ENCODE measurements around the gene ZNF423.

Gene ZNF423

DNA sequence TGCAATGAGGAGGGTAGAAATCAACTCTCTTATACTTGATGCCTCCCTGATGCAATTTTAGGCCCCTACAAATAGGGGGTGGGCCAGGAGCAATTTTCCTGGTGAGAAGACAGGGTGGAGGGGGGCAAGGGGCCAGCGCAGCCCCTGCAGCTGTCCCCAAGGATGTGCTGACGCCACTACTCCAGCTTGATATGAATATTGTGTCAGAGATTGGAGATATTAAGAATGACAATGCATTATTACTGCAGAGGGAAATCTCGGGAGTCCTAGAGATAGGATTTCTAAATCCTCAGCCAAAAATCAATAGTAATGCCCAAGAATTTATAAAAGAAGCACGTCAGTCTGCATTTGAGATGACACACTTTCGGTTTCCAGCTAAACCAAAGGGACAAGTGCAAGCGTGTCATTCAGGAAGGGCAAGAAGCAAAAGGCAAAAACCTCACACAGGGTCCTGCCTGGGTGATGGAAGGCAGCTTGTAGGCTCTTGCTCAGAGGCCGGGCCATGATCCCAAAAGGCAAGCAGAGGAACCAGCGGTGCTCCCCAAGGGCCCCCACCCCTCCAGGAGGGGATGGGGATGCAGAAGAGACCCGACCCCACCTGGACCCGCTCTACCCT, 303.5 kb downstream of the ZNF423 start:
- DNase-seq (ENCODE audit: low read depth): no peak

DNA sequence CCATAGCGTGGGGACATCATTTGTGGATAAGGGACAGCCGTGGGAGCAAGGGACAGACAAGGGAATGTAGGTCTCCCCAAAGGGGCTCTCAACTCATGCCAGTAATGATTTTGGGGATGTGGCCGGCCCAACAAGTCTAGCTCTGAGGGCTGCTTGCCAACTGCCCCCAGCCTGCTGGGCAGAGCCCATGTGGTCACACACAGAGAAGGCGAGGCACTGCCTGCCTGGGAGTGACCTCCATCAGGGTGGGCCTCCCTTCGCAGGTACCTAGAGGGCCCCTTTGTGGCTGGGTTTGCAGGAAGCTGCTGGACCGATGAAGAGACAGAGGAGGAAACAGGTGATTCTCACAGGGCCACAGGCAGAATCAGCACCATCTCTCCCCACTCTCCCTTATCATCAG, 305.2 kb downstream of the ZNF423 start:
- no peak for DNase-seq (ENCODE audit: low read depth)

DNA sequence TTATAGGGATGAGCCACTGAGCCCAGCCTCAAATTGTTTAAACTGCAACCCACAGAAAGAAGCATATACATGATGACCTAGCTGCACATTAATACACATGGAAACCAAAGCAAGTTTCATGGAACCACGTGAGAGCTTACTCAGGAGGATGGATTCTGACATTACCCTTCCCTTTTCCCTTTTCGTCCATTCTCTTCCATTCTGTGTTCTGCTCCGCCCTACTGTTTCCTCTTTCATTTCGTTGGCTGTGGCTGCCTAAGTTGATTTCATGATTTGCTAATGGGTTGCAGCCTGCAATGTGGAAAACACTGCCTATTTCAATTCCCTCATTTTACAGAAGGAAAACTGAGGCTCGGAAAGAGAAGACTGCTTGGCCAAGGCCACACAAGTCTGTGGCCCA, 305.8 kb downstream of the ZNF423 start:
- no peak for DNase-seq (ENCODE audit: low read depth)

DNA sequence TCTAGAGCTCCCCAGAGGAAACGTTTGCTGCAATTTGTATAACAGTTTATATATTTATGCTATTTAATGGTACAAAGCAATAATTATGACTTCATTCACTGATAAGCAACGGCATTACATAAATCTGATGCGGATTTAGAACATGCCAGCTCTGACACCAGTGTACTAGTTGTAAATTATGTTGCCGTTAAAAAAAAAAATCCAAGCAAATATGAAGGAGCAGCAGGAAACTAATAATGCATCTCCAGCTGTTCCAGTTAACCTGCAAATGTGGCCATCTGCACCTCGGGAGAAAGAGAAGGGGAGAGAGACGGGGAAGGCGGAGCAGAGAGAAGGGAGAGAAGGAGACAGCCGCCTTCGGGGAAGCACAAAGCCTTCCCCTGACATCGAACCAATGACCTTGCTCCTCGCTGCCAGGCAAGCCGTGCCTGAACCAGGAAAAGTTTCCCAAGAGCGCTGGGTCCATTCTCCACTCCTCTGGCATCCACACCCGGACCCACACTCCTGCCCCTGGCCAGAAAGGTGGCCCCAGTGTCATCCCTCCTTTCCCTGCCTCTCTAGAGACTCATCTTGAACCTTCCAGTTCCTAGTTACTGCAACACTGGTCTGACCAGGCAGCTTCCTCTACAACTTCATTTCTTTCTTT, 307.5 kb downstream of the ZNF423 start:
- no peak for DNase-seq (ENCODE audit: low read depth)

DNA sequence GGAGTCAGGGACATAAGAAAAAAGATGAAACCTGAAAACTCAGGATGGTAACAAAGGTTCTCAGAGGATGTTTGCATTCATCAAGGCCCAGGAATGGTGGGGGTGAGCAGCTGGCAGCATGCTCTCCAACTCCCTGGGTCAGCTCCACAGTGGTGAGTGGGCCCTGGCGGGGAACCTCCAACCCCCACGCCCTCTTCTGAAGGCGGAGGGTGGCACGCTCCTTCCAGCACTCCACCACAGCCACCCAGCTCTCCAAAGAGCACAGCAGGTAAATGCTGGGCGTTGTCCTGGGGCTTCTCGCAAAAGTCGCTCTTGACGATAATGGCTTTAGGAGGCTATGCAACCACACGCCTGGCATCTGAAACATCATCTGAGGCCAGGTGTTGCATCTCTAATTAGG, 308.5 kb downstream of the ZNF423 start:
- no peak for DNase-seq (ENCODE audit: low read depth)

DNA sequence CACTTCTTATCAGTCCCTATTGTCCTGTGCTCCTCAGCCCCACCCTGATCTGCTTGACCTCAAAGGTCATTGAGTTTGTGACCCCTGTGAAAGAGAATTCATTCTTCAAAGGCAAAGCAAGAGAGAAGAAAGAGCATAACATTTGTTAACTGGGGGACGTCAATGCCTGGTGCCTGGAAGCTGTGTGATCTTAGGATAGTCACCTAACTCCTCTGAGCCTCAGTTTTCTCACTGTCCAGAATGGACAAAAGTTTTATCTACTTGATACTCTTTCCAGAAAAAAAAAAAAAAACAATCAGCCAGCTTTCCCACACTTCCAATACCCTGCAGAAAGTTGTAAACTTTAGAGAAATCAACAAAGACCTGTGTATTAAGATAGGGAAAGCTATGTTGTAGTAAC, 309.2 kb downstream of the ZNF423 start:
- DNase-seq (ENCODE audit: low read depth): no peak

DNA sequence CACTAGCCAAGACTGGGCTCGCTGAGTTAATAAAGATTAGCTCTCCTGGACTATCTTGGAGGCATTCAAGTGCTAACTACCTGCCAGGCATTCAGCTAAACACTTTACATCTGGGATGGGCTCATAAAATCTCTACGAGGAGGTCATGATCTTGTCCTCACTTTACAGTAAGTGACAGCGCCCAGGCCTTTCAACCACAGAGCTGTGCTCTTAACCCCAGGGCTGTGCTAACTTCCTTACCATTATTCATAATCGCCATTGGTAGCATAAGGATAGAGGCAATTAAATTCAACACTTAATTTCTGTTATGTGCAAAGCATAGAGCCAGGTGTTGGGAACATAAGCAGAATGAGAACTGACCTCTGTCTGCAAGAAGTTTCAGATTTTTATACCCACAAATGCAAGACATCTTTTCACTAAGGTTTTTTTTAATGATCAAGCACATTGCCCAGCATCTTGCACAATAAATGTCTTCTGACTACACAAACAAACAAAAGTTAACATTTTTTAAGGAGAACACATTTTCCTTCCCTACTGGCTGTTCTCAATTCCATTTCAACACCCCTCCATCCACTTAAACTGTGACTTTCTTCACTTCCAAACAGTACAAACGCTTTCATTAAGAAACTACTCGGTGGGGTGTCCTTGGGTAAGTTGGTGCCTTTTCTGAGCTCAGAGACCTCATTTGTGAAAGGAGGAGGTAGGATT, 310.0 kb downstream of the ZNF423 start:
- no peak for DNase-seq (ENCODE audit: low read depth)

DNA sequence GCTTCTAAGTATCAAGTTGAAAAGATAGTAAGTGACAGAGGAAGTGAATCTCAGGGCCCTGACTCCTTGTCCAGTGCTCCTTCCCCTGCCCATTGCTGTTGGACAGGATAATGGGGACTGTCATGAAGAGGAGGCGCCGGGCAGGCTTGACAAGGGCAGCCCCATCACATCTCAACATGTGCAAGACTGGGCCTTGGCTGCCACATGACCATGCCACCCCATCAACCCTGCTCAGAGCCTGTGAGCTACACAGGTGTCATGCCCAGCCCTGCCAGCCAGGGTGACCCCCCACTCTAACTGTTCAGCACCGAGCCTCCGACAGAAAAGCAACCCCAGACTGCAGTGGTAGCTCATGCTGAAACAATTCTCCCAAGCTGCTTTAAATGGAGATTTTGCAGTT, 310.7 kb downstream of the ZNF423 start:
- no peak for DNase-seq (ENCODE audit: low read depth)

DNA sequence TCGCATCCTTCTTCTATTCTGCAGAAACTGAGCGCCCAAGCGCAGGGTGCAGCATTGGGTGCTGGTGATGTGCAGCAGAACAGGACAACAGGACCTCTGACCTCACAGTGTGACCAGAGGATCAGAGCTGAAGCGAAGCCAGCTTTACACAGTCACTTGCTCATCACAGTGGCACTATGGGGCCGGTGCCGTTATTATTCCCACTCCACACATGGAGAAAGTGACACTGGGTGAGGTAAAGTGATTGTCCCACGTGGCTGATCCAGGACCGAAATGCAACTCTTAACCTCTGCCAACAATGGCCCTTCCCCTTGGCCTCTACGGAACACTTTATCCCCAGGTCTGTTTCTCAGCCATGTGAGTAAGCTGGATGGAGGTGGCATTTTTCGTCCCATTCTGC, 311.1 kb downstream of the ZNF423 start:
- DNase-seq (ENCODE audit: low read depth): no peak

DNA sequence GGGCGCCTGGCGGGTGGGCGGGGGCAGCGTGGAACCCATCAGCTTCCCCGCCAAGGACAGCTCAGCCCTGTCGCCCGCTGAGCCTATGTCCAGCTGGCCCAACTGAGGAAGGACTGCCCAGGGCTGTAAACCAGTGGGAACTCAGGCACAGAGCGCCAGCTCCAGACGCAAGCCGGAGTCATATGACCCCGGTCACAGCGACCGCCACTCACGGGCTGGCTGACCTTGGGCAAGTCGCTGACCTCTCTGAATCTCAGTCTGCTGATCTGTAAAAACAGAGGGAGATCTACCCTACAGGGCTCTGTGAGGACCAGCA, 312.3 kb downstream of the ZNF423 start:
- no peak for DNase-seq (ENCODE audit: low read depth)

DNA sequence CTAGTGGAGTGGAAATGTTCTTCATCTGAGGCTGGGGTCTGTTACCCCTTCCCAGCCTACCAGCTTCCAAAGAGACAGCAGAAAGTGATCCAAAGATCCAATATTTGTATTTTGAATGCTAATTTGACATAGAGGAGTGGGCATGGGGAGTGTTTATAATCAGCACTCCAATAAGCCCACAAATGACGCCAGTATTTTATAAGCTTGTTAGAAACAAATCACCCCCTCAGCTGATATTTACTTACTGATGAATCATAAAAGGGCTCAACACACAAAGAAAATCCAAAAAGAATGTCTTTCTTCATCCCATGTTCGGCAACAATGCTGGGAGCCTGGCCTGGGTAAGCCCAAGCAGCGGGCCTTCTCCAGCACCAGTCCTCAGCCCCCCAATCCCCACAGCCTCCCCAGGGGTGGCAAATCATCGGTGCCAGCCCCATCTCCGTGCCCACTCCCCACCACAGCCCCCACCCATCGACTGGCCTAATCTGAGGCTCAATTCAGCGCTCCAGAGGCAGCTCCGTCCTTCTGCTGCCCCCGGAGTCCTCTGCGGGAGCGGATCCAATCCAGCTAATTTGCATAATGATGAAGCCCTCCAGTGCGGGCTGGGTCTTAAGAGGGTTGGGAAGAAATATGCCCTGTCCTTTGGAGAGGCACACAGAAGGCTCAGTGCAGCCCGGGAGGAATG, 312.8 kb downstream of the ZNF423 start:
- DNase-seq (ENCODE audit: low read depth): no peak

DNA sequence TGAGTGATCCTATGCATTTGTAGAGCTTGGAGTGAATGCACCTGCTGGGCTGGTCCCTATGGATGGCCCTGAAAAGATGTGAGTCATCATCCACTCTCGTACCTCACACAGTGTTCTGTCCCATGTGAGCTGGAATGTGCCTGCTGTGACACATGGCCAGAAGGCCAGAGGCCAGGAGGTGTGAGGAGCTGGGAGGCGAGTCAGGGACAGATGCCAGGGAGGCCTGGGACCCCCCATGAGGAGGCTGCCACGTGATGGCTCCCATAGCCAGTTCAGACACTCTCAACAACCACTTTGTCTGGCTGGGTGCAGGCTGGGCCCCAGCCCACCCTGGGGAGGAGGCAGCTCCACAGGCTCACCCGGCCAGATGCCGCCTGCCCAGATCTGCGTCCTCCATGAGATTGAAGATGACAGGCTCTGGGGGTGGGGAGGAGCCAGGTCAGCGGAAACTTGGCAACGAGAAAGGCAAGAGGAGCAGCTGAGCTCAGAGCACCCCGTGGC, 313.5 kb downstream of the ZNF423 start:
- no peak for DNase-seq (ENCODE audit: low read depth)

DNA sequence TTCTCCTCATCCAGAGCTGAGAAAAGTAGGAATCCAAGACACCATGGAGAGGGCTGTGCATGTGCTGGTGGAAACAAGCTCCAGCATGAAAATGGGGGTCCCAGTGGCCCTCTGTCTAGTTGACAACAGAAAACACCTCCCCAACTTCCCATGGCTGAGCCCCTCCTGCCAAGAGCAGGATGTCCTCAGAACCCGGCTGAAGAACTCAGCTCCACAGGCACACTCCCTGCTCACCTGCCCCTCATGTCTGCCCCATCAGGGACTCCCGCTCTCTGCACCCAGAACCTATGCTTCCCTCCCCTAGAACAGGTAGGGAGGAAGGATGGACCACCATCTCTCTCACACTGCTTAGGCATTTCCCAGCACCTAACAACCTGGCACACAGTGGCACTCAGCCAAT, 315.1 kb downstream of the ZNF423 start:
- DNase-seq (ENCODE audit: low read depth): no peak

DNA sequence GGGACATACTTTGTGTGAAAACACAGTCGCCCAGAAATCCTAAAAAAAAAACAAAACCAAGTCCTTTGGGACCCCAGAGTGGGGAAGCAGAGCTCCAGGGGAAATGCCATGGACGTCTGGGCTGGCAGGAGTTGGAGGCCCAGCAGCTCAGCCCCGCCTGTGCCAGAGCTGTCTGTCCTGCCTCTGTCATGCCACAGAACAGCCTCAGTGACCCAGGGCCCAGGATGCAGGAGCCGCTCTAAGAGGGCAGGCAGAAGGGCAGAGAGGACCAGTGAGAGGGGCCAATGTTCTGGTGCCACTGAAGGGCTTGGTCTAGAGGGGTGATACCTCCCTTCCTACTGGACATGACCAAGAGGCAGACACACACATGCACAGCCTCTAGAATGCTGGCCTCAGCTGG, 316.2 kb downstream of the ZNF423 start:
- DNase-seq (ENCODE audit: low read depth): no peak

DNA sequence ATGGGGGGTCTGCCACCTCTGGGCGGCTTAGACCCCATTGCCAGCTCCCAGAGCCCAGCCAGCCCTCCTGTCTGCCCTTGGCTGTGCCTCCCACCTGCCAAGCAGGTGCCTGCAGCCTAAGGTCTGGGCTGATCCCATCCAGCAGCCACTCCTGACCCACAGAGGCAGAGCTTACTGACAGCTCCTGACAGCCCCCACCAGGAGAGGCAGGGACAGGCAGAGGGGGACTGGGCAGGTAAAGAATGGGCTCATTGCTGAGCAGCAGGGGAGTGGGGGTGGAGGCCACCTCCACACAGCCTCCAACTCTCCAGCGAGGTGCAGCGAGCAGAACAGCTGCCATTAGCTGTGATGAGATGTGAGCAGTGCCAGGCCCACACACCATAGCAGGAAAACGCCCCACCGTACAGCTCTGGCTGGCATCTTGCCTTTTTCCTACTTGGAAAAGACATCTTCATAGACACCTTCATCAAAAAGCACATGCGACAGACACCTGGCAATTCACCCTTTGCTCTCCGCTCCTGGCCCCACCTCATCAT, 317.9 kb downstream of the ZNF423 start:
- no peak for DNase-seq (ENCODE audit: low read depth)

DNA sequence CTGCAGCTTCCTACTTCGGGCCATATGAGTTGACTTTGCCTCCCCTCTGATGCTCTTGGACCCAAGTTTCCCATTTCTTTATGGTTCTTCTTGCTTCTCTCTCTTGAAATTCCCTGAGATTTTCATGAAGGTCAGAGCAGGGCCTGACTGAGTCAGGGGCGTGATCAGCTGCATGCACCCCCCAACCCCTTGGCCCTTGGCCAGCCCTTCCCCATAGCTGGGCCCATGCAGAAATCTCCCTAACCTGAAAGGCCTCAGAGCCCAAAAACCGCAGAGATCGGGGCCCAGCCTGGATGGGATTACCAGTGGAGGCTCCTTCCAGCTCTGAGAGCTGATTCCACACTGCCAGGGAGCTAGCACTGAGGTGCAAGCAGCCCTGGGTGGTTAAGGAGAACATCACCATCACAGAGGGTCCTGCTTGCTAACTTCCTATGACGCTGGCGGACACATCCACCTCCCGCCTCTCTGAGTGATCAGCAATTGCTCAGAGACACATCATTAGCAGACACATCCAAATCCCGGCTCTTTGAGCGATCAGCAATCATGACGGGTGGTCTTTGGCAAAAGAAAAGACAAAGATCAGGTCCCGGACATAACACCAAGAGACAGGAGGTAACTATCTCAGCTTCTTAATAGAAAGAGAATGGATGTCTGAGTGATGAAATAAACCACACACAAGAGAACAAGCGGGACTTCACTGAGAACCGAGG, 320.9 kb downstream of the ZNF423 start:
- no peak for DNase-seq (ENCODE audit: low read depth)

DNA sequence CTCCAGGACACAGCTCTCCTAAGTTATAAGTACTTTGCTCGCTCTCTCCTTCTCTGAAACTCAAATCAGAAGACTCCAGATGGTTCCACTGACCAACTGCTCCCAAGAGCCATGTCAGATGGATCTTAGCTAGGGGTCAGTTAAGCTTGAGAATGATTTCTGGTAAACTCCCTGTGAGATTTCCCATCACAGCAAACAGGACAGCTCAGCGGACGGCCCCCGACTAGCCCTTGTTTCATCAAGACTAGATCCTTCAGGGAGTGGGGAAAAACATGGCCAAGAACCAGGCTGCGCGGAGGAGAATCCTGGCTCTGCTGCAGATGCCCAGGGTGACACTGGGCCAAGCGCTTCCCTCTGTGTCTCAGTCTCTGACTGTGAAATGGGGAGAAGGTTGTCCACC, 322.5 kb downstream of the ZNF423 start:
- DNase-seq (ENCODE audit: low read depth): no peak

DNA sequence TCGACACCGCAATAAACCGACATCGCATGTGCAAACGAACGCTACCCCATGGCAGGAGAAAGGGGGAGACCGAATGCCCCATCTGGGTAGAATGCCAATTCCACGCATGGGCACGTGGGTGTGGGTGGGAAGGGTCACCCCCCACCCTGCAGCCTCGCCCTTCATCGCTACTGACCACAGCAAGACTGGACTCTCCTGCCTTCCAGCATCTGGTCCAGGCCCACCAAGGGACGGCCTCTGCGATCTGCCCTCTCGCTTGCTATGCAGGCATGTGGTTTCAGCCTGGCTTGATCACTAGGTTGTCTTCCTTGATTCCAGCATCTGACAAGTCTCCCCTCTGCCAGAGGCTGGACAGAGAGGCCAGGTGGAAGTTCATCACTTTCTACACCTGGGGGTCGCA, 323.0 kb downstream of the ZNF423 start:
- DNase-seq (ENCODE audit: low read depth): no peak

DNA sequence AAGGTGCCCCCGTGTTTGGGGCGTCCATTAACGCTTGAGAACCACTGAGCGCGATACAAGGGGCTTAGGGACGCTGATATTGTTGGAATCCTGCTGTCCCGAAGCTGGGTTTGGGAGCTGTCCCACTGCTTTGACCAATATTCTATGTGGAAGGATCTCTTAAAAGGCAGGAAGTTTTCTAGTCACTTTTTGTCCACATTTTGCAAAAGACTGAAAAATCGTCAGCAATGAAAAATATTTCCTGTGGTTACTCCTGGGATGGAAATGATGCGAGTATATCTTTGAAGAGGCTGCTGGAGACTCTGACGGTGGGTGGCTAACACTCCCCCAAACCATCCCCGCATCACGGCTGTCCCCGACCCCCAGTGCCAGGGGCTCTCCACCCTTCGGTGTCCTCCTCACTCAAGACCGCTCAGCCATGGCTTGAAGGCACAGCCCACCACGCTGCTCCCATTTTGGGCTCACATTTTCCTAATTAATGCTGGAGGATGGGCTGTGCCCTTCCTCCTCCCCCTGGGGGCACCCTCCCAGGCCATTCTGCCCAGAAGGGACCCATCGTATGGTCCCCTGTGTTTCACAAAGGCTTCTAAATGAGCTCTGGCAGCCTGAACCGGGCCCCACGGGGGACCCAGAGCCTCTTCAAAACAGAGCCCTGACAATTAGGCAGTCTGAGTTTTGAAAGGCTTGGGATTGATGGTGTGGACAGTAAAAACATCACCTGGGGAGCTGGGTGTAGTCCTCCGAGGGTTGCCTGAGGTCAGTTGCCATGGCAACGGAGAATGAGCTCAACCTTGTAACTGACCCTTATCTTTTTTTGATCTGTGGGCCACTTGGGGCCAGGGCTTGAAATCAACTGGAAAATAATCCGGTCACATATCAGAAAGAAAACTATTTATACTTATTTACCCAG, 323.7 kb downstream of the ZNF423 start:
- DNase-seq (ENCODE audit: low read depth): no peak

DNA sequence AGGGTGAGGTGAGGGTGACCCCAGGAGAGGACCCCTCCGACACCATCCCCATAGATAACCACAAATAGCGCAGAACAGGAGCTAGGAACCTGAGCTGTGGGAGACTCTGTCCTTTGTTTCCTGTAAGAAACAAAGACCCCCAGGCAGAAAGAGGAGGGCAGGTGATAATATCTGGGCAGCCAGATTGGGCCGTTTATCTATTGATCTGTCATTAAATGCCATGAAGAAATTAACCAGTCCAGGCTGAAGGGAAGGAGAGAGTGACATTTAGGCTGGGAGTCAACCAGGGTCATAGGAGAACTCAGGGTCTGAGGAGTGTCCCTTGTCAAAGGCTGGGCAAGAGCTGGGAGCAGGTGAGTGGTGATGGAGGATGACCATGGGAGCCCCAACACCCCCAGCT, 324.5 kb downstream of the ZNF423 start:
- no peak for DNase-seq (ENCODE audit: low read depth)

DNA sequence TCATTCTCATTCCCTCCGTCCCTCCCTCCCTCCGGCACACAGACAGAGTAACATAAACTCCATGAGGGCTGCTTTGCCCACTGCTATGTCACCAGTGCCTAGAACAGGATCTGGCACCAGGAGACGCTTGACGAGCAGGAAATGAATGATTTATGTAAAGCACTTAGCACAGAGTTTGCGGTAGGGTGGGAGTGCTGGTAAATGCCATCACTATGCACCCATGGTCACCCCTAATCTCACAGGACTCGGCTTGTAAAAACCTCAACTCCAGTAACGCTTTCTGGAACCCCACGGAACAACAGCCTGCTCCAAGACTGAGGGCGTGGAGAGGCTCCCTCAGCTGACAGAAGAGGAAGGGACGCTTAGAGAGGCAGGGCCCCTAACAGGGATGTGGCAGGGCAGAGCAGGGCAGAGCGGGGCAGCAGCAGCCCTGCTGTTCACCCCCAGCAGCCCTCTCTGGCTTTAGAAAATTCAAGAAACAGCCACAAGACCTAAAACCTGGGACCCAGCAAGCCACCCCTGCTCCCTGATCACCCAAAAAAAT, 325.4 kb downstream of the ZNF423 start:
- DNase-seq (ENCODE audit: low read depth): no peak
